ENCODE results near the gene GPR35. TPM values are rescaled to one million over a fixed set of nuclear protein-coding genes. Genes with fewer than 3 reads are reported as not detected.

The GPR35 gene, protein sequence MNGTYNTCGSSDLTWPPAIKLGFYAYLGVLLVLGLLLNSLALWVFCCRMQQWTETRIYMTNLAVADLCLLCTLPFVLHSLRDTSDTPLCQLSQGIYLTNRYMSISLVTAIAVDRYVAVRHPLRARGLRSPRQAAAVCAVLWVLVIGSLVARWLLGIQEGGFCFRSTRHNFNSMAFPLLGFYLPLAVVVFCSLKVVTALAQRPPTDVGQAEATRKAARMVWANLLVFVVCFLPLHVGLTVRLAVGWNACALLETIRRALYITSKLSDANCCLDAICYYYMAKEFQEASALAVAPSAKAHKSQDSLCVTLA
- total RNA-seq (0.25 and 0.33 TPM in 2 replicates), polyA plus RNA-seq (0.18 TPM in 2 replicates), polyA minus RNA-seq (0.21 TPM in 1 of 2 replicates, not detected in the other), Bru-seq, nascent RNA (percentile 17 among the genes with signal in this experiment), BruChase-seq, experiment 1, labeled RNA remaining after a 6-hour chase (percentile 53 among the genes with signal in this experiment), BruChase-seq, experiment 2, labeled RNA remaining after a 2-hour chase (percentile 32 among the genes with signal in this experiment)
- 0.12 and 0.16 TPM in 2 replicates for polyA plus RNA-seq (2011; cell fraction: cytosol; rRNA removed)
- 0.58 and 1.4 TPM in 2 replicates for polyA plus RNA-seq (2011; cell fraction: nucleus; rRNA removed)
- 0.18 and 0.29 TPM in 2 replicates for polyA plus RNA-seq (2012)
- polyA minus RNA-seq (2011; cell fraction: cytosol; rRNA and poly(A)+ RNA removed): not detected
- 0.63 TPM in 1 of 2 replicates, not detected in the other for polyA minus RNA-seq (2011; cell fraction: nucleus; rRNA and poly(A)+ RNA removed)
- long read RNA-seq: 0 reads

GRCh38 chr2:240624950-240625621 is at the start of gene GPR35:
Gene GPR35 (plus strand): TSS chr2:240625480. CDS start chr2:240629953, 4,473 bp downstream.
- H3K4me1 ChIP-seq (ENCODE audit: control insufficient read depth, extremely low read depth, insufficient read depth, low read length): no peaks in the 10 kb centered on the region
- TF ChIP-seq JUN (IDR thresholded peaks at IDR 0.05; ENCODE audit: borderline replicate concordance, insufficient read depth, insufficient read length, low read depth): no peak
- TF ChIP-seq FOS (IDR thresholded peaks at IDR 0.05; ENCODE audit: borderline replicate concordance, insufficient read depth, low read length): no peak
- TF ChIP-seq EZH2 (IDR thresholded peaks at IDR 0.05; ENCODE audit: borderline replicate concordance, low read depth, low read length, severe bottlenecking): no peak
- no peak for TF ChIP-seq MYC (IDR thresholded peaks at IDR 0.05; ENCODE audit: low read depth, low read length)
- TF ChIP-seq GATA2 (IDR thresholded peaks at IDR 0.05; ENCODE audit: insufficient read depth, insufficient read length, low read depth, low read length): no peak
- TF ChIP-seq POLR2A (IDR thresholded peaks at IDR 0.05; ENCODE audit: low read depth, low read length): no peak
- no peak within 1 kb of the TSS for H3K4me3 ChIP-seq (replicated peaks in 1 of 3; ENCODE audit: insufficient read depth in 1 of 3, low read depth in 1 of 3, low read length in 3 of 3)
- DNase-seq (ENCODE audit: low read depth, low spot score) (no peak), FAIRE-seq (no peak)
- no peaks in the 10 kb centered on the region for H3K9me3 ChIP-seq (replicated peaks; ENCODE audit: control insufficient read depth, insufficient read depth, low read length)
- H3K9me1 ChIP-seq (replicated peaks; ENCODE audit: control insufficient read depth, extremely low read depth, insufficient read depth, low read length): no peaks in the 10 kb centered on the region
- POLR2A ChIA-PET: no interaction called here
- no peaks in the 10 kb centered on the region for H4K20me1 ChIP-seq (replicated peaks; ENCODE audit: control insufficient read depth, extremely low read depth, insufficient read depth, low read length)
- no peak within 1 kb of the TSS for H3K4me2 ChIP-seq (ENCODE audit: insufficient read depth, low read length)
- no peaks in the 10 kb centered on the region for H3K27me3 ChIP-seq (ENCODE audit: control insufficient read depth in 2 of 2, insufficient read depth in 2 of 2, low read length in 2 of 2)
- H3K79me2 ChIP-seq (ENCODE audit: control insufficient read depth, insufficient read depth, low read length): no peaks in the 10 kb centered on the region
- dilution Hi-C loops (cut with MboI; ENCODE audit: extremely low pct_ligation_motif_present, low sequenced_read_pairs) (no loop called here), intact Hi-C loops (cut with micrococcal nuclease) (no loop called here)
- H3K9ac ChIP-seq (replicated peaks; ENCODE audit: extremely low read depth, insufficient read depth, low read length): no peak within 1 kb of the TSS
- CTCF ChIA-PET: no interaction called here
- no peaks in the 10 kb centered on the region for H3K36me3 ChIP-seq (ENCODE audit: control insufficient read depth in 2 of 2, extremely low read depth in 1 of 2, insufficient read depth in 2 of 2, low read length in 2 of 2)
- BruUV-seq (replicated peaks): no TSS peak
- no peak within 1 kb of the TSS for H2AFZ ChIP-seq (ENCODE audit: low read depth, low read length)
- H3K27ac ChIP-seq (ENCODE audit: insufficient read depth, low read depth, low read length): no peak within 1 kb of the TSS

All from endothelial cell of umbilical vein (primary cell).